Smooth muscle cell (in vitro differentiated cells): ENCODE data around the gene QSOX2. TPM values are rescaled to one million over a fixed set of nuclear protein-coding genes. Genes with fewer than 3 reads are reported as not detected.

Experiments
- DNase-seq: peaks from one replicate; lab custom pipeline; 2025; ENCODE audit not compliant: unreplicated experiment; lab: John Stamatoyannopoulos, UW
- H2AFZ ChIP-seq: fragments of 200-600 bp; sonication (generic); 2 replicates; pipeline ENCODE4 v1.6.0; 2016; ENCODE audit warnings: antibody characterized with exemption, low read depth, mild to moderate bottlenecking
- H3F3A ChIP-seq: fragments of 200-600 bp; sonication (generic); 2 replicates; pipeline ENCODE4 v1.6.0; 2017; ENCODE audit warnings: antibody characterized with exemption, low read depth
- H3K27ac ChIP-seq: fragments of 200-600 bp; sonication (generic); 2 replicates; pipeline ENCODE4 v1.5.1; 2016; ENCODE audit warnings: low read depth, mild to moderate bottlenecking
- H3K27me3 ChIP-seq: fragments of 200-600 bp; sonication (generic); 2 replicates; pipeline ENCODE4 v1.6.1; 2016; ENCODE audit warnings: low read depth, mild to moderate bottlenecking
- H3K36me3 ChIP-seq: fragments of 200-600 bp; sonication (generic); 2 replicates; pipeline ENCODE4 v1.5.1; 2016; ENCODE audit warnings: low read depth
- H3K4me1 ChIP-seq: fragments of 200-600 bp; sonication (generic); 2 replicates; pipeline ENCODE4 v1.5.1; 2016; ENCODE audit warnings: low read depth
- H3K4me2 ChIP-seq: fragments of 200-600 bp; sonication (generic); 2 replicates; pipeline ENCODE4 v1.6.0; 2016; ENCODE audit warnings: mild to moderate bottlenecking
- H3K4me3 ChIP-seq: fragments of 200-600 bp; sonication (generic); 2 replicates; pipeline ENCODE4 v1.5.1; 2016; ENCODE audit warnings: mild to moderate bottlenecking
- H3K79me2 ChIP-seq: fragments of 200-600 bp; sonication (generic); 2 replicates; pipeline ENCODE4 v1.6.0; 2016; ENCODE audit warnings: low read depth, mild to moderate bottlenecking
- H3K9ac ChIP-seq: fragments of 200-600 bp; sonication (generic); 2 replicates; pipeline ENCODE4 v1.6.0; 2016; ENCODE audit warnings: low read depth
- H3K9me3 ChIP-seq: fragments of 200-600 bp; sonication (generic); replicated peaks from 2 replicates; pipeline ENCODE4 v1.5.1; 2016; ENCODE audit warnings: low read depth
- H4K20me1 ChIP-seq: fragments of 200-600 bp; sonication (generic); 2 replicates; pipeline ENCODE4 v1.6.0; 2016; ENCODE audit warnings: low read depth
- CTCF ChIP-seq: fragments of 200-600 bp; sonication (generic); IDR thresholded peaks from 2 replicates; pipeline ENCODE4 v1.5.1; 2017; ENCODE audit warnings: borderline replicate concordance, mild to moderate bottlenecking, antibody characterized with exemption; ENCODE audit not compliant: insufficient read depth, poor library complexity, severe bottlenecking
- WGBS: methylation state at CpG from one replicate; pipeline ENCODE4 v1.1.7; 2016; ENCODE audit warnings: low lambda C conversion rate; 5-methylcytosine and 5-hydroxymethylcytosine counted together
- polyA plus RNA-seq: library from polyadenylated mRNA; unstranded; fragments of >200 nt; fragmentation: Nextera tagmentation; extraction: Ambion mirVana; gene quantifications from 2 replicates; pipeline ENCODE4 v1.2.1, GENCODE V29; 2016
- total RNA-seq: library from RNA; depleted of rRNA; stranded (reverse); fragments of >200 nt; gene quantifications from 2 replicates; pipeline ENCODE4 v1.2.3, GENCODE V29; 2014

QSOX2 gene
- total and polyA plus RNA-seq, 2 experiments from 2014 or later, result 1.9 to 8.7 TPM

- Histone ChIP-seq H2AFZ (no peak overlapping the region), H4K20me1 (peaks cover 69% of the 10 kb centered on the region), H3K4me1 (no peaks in the 10 kb centered on the region), H3K27me3 (no peaks in the 10 kb centered on the region), H3K4me2 (no peak overlapping the region), H3K36me3 (no peaks in the 10 kb centered on the region), H3K4me3 (no peak overlapping the region), H3K9me3 (no peaks in the 10 kb centered on the region), H3K79me2 (no peaks in the 10 kb centered on the region), H3K27ac (no peak overlapping the region), H3K9ac (no peak overlapping the region), H3F3A (no peaks in the 10 kb centered on the region)
- WGBS, result 88% methylated on average over 10 of the region's 10 CpGs
- DNase-seq, result no peak
- no peak for TF ChIP-seq CTCF
Observed at GRCh38 chr9:136230365-136230764, 15.2 kb downstream of the QSOX2 start.

- Histone ChIP-seq H3K27ac (no peak overlapping the region), H3K9ac (no peak overlapping the region), H3K9me3 (no peaks in the 10 kb centered on the region), H3K4me3 (no peak overlapping the region), H3F3A (no peaks in the 10 kb centered on the region), H2AFZ (no peak overlapping the region), H3K4me2 (no peak overlapping the region), H3K27me3 (no peaks in the 10 kb centered on the region), H3K4me1 (no peaks in the 10 kb centered on the region), H3K79me2 (no peaks in the 10 kb centered on the region), H3K36me3 (no peaks in the 10 kb centered on the region), H4K20me1 (peaks cover 72% of the 10 kb centered on the region)
- DNase-seq, result no peak
- WGBS, result 95% methylated on average over 33 of the region's 33 CpGs
- no peak for TF ChIP-seq CTCF
Observed at GRCh38 chr9:136229096-136230065, 16.2 kb downstream of the QSOX2 start.

GRCh38 chr9:136228107-136228875 lies 17.3 kb downstream of the QSOX2 start:
- Histone ChIP-seq H3K27ac (no peak overlapping the region), H3K4me1 (no peaks in the 10 kb centered on the region), H3K4me2 (peak overlapping the region; percentile 51), H3K4me3 (no peak overlapping the region), H4K20me1 (peaks cover 69% of the 10 kb centered on the region), H3K79me2 (no peaks in the 10 kb centered on the region), H3F3A (no peaks in the 10 kb centered on the region), H3K9me3 (no peaks in the 10 kb centered on the region), H3K36me3 (no peaks in the 10 kb centered on the region), H2AFZ (no peak overlapping the region), H3K9ac (no peak overlapping the region), H3K27me3 (no peaks in the 10 kb centered on the region)
- TF ChIP-seq CTCF, result no peak
- 70% methylated on average over 18 of the region's 18 CpGs for WGBS
- no peak for DNase-seq
